ENCODE results near the gene ANTXRL.
"Not testable (repeated sequence)": the region's sequence is repeated elsewhere in the genome, so short reads cannot be mapped to it uniquely, and the experiment has no call there.

Gene ANTXRL

DNA sequence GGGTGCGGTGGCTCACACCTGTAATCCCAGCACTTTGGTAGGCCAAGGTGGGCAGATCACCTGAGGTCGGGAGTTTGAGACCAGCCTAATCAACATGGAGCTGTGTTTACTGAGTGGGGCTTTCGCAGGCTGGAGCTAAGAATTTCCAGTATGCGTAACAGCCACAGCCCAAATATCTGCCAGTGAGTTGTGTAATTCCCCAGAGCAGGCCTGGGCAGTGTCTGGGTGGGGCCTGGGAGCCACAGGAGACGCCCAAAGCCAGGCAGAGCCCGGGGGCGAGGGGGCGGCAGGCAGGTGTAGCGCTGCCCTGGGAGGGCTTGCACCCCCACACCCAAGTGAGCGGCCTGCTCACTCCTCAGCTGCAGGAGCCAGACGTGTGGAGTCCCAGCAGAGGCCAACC, 88.6 kb downstream of the ANTXRL start, which contains the start of gene ANXA8L1:
TSS of gene ANXA8L1 (plus strand) at position 371 of the 400 bp plus-strand sequence. CDS start 76 bp downstream, outside the sequence.
- not testable (repeated sequence) for DNase-seq

GRCh38 chr10:46377022-46377421, 90.2 kb downstream of the ANTXRL start:
- DNase-seq = not testable (repeated sequence)

DNA sequence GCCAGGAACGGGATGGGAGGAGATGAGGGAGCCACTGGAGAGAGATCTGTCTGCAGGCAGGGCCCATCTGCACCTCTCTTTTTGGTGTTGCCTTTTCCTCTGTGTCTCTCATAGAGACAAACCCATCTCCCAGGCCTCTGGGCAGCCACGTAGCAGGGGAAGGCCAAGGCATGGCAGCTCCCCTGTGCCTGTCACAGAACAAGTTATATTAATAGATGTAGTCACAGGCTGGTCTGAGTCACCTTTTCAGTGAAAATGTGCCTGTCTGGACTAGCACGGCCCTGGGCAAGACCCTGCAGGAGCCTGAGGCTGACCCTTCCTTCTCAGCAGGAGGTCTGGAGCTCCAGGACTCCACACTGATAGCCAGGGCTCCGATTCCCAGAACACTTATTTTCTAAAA, 90.9 kb downstream of the ANTXRL start:
- not testable (repeated sequence) for DNase-seq

DNA sequence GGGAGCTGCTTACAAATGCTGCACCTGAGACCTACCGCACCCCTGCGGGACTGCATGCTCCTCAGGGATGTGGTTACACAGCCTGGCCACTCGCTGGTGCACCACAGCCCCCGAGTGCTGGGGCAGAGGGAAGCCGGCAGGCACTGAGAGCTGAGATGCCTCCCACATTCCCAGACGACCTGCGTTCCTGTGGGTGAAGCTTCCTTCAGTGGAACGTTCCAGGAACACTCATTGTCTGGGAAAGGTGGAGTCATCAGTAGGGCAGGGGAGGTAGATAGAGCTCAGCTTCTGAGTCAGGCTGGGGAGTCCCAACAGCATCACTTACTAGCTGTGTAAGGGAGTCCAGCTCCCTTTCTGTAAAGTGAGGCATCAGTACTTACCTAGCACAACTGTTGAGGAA, 91.3 kb downstream of the ANTXRL start:
- not testable (repeated sequence) for DNase-seq

DNA sequence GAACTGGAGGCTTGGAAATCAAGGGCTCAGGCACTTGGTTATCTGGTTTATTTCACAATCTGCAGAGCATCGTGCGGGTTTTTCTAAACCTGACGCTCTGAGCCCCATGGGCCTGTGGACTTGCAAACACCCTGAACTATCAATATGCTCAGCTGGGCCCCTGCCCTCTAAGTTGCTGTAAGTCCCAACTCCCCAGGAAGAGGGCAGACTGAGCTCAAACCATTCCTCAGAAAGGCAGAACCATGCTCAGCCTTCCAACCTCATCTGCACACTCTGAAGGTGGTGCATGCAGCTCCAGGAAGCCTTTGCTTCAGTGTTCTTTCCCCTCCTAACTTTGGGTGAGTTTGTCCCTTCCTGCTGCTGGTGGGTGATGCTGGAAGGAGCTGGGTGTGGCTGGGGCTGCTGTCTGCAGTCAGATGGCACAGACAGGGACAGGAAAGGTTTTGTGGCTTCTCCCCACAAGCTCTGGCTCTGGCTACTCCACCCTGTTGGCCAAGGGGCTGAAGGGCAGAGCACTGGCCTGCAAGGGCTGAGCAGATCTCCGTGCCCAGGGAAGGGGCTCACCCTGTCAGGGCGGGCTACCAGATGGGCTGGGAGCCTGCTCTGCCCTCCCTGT, 92.5 kb downstream of the ANTXRL start:
- DNase-seq = not testable (repeated sequence)

Data from NCI-H1436 treated with DMSO at 0.1 percent for 48 hours (cell line).